ENCODE data around the gene TIAM1.

The TIAM1 gene

GRCh38 chr21:31329456-31330143 is 14.5 kb downstream of the TIAM1 start:
- DNase-seq: no peak

- DNase-seq: peak; percentile 85
Observed at GRCh38 chr21:31326522-31327242, 17.4 kb downstream of the TIAM1 start.

GRCh38 chr21:31318971-31319370 is 25.1 kb downstream of the TIAM1 start:
- DNase-seq: no peak

GRCh38 chr21:31317688-31318087 is 26.4 kb downstream of the TIAM1 start:
- no peak for DNase-seq

- DNase-seq: no peak
Observed at GRCh38 chr21:31316488-31317169, 27.4 kb downstream of the TIAM1 start.

- DNase-seq: no peak
Observed at GRCh38 chr21:31316072-31316471, 28.0 kb downstream of the TIAM1 start.

GRCh38 chr21:31310750-31311149 is 33.3 kb downstream of the TIAM1 start:
- DNase-seq: peak; percentile 16

- DNase-seq: no peak
Observed at GRCh38 chr21:31308584-31308983, 35.5 kb downstream of the TIAM1 start.

- no peak for DNase-seq
Observed at GRCh38 chr21:31305888-31306287, 38.2 kb downstream of the TIAM1 start.

GRCh38 chr21:31299291-31300147 is 44.5 kb downstream of the TIAM1 start:
- DNase-seq: no peak

GRCh38 chr21:31298618-31299269 is 45.3 kb downstream of the TIAM1 start:
- DNase-seq: no peak

- no peak for DNase-seq
Observed at GRCh38 chr21:31297806-31298205, 46.3 kb downstream of the TIAM1 start.

GRCh38 chr21:31295676-31296075 is 48.4 kb downstream of the TIAM1 start:
- DNase-seq: no peak

- DNase-seq: no peak
Observed at GRCh38 chr21:31294691-31295090, 49.4 kb downstream of the TIAM1 start.

- peak; percentile 91 for DNase-seq
Observed at GRCh38 chr21:31293986-31294385, 50.1 kb downstream of the TIAM1 start.

GRCh38 chr21:31290765-31291164 is 53.3 kb downstream of the TIAM1 start:
- no peak for DNase-seq

GRCh38 chr21:31289702-31290101 is 54.4 kb downstream of the TIAM1 start:
- no peak for DNase-seq

GRCh38 chr21:31288191-31288590 is 55.9 kb downstream of the TIAM1 start:
- DNase-seq: no peak

GRCh38 chr21:31287201-31287600 is 56.9 kb downstream of the TIAM1 start:
- DNase-seq: no peak

- no peak for DNase-seq
Observed at GRCh38 chr21:31286621-31287020, 57.4 kb downstream of the TIAM1 start.

GRCh38 chr21:31284797-31285397 is 59.2 kb downstream of the TIAM1 start:
- peak; percentile 57 for DNase-seq

- DNase-seq: no peak
Observed at GRCh38 chr21:31283025-31283424, 61.0 kb downstream of the TIAM1 start.
